ENCODE data around the gene RGS7.
"Not testable (repeated sequence)": the region's sequence is repeated elsewhere in the genome, so short reads cannot be mapped to it uniquely, and the experiment has no call there.

Gene RGS7

GRCh38 chr1:241130881-241131280, 226.1 kb downstream of the RGS7 start:
- DNase-seq, result no peak

GRCh38 chr1:241129207-241129960, 227.6 kb downstream of the RGS7 start:
- no peak for DNase-seq

GRCh38 chr1:241125286-241125685, 231.7 kb downstream of the RGS7 start:
- DNase-seq, result no peak

DNA sequence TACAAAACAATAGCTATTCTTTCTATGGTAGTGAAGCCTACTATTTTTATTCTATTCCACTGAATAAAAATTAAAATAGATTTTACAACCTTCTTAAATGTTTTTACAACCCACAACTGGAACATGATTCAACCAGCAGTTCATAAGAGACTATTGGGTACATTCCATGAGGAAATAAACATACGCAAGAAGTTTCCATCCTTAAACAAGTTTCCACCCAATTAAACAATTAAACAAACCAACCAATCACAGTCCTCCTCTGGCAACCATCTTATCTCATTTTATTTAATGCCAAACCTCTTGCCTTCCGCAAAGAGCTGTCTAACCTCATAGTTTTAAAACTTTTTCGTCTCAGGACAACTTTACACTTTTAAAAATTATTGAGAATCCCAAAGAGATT, 239.0 kb downstream of the RGS7 start:
- no peak for DNase-seq

DNA sequence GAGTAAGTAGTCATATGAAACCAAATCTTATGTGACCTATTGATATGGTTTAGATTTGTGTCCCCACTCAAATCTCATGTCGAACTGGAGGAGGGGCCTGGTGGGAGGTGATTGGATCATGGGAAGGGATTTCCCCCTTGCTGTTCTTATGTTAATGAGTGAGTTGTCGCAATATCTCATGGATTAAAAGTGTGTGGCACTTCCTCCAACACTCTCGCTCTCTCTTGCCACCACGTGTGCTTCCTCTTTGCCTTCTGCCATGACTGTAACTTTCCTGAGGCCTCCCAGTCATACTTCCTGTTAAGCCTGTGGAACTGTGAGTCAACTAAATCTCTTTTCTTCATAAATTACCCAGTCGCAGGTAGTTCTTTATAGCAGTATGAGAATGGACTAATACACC, 241.2 kb downstream of the RGS7 start:
- no peak for DNase-seq

DNA sequence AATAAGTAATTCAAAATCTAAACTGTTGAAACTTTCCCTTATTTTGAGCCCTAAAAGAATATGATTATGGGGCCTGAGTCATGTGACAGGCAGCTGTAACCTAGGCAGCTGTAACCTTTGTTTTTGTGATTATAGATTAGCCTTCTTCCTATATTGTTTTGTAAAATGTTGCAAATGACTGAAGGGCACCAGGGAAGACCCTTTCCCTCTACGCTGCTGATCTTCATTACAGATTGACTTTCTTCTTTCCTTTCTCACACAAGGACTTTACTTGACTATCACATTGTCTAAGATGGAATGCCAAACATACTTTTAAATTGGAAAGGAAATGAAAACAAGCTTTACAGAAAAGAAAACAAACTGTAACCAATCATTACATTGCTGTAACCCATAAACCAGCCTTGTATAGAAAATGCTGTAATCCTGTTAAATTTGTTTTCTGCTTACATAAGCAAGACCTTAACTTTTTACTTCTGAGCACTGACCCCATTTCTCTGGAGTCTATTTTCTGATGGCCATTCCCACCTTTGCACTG, 242.2 kb downstream of the RGS7 start:
- DNase-seq, result no peak

GRCh38 chr1:241113557-241113956, 243.4 kb downstream of the RGS7 start:
- DNase-seq, result no peak

GRCh38 chr1:241109039-241109438, 248.0 kb downstream of the RGS7 start:
- DNase-seq, result no peak

DNA sequence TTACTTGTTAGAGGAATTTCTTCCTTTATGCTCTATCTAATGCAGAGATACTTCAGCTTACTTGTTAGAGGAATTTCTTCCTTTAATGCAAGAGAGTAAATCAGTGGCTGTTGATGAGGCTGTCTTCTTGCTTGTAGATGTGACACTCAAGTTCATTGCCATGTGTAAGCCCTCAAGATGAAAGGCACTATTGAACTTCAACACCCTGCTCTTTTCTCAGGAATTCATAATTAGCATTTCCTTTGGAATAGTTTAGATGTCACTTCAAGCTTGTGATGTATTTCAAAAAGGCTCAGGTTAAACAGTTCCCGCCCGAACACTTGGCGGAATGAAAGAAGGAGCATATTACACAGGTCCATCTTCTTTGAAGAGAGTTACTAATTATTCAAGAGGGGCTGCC, 251.9 kb downstream of the RGS7 start:
- DNase-seq, result no peak

DNA sequence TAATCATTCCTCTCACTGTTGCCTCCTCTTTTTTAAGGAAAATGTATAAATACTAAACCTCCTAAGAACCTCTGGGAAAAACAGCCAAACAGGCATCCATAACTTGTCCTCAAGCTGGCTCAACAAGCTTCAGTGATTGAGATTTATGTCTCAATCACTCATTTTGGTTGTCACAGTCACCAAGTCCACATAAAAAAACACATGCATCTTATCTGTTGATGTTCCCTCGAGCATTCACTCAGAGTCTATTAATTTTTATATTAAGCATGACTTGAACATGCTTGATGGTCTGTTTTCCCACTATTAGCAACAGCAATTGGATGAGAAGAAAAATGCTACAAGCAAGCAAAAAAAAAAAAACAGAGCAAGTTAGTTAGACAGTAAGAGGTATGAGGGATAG, 254.3 kb downstream of the RGS7 start:
- no peak for DNase-seq

DNA sequence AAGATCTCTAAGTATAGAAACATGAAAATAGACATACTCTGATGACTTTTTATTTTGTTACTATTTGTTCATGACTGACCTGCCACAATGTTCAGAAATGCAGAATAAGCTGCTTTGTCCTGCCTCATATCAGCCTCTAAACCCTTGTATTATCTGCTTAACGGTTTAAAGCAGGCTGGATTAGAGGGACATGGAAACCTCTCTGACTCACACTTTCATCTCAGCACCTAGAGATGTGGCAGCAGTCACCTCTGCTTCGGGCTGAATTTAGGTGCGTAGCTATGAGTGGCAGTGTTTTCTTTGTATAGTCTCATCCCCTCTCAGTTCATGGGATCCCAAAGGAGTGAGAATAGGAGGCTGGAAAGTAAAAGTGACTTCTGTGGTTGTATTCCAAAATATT, 255.4 kb downstream of the RGS7 start:
- DNase-seq, result no peak

GRCh38 chr1:241097479-241097878, 259.5 kb downstream of the RGS7 start:
- no peak for DNase-seq

DNA sequence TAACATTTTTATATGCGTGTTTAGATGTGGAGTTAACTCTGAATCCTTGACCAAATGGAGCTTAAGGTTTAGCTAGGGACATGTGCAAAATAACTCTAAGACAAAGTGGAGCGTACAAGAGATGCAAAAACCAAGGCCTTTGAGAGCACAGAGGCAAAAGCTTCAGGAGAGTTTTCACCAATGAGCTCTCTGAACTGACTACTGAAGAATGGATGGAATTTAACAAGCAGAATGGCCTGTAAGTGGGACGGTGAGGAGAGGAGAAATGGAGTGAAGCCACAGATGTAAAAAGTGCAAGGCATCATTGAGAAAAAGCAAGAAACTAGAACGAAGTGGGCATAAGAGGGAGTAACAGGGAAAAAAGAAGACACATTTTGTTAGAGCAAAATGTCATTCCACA, 260.0 kb downstream of the RGS7 start:
- DNase-seq, result no peak

DNA sequence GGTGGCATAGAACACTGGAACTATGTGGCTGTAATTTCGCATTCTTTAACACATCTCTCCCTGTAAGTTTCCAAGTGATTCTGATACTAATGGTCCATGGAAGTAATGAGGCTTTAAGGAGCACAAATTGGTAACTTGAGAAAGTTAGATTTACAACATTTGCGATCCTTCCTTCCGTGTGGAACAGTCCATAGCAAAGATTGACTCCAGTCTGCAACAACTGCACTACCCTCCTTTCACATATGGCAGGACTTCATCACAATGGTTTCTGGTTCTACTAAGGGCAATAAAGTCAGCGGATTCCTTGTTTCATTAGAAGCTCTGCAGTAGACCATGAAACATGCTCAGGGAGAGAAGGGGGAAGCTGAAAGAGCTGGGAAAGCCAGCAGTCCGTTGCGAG, 261.2 kb downstream of the RGS7 start:
- DNase-seq, result no peak

DNA sequence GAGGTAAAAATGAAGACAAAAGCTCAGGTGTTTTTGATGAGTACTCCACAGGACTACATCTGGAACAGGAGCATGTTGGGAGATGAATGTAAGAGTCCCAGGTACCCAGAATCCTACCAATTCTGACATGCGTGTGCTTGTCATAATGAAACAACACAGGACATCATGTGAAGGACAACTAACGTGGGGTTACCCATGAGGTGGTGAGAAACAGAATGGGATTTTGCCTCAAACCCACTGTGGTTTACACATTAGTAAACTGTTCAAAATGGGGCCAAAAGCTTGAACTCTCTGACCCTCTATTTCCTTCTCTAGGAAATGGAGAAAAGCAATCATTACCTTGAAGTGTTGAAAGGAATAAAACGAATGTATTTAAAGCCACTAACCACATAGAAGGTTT, 266.2 kb downstream of the RGS7 start:
- DNase-seq, result no peak

DNA sequence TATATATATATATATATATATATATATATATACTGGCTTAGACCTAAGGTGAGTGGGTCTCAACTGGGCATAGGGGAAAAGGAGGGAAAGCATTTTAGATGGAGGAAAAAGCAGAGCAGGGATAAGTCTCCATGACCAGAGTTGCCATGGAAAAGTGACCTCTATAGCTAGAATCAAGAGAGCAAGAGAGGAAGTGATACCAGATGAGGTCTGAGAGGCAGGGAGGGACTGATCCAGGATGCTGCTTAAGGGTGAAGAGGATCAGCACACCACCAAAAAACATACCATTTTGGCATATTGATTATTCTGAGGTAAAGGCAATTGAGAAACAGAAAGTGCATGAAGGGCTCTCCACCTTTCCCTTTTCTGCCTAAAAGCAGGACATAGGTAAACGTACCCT, 267.9 kb downstream of the RGS7 start:
- not testable (repeated sequence) for DNase-seq

- not testable (repeated sequence) for DNase-seq
These were observed 268.9 kb downstream of the RGS7 start for GRCh38 chr1:241088075-241088474.

- no peak for DNase-seq
These were observed 270.3 kb downstream of the RGS7 start for GRCh38 chr1:241086686-241087085.

DNA sequence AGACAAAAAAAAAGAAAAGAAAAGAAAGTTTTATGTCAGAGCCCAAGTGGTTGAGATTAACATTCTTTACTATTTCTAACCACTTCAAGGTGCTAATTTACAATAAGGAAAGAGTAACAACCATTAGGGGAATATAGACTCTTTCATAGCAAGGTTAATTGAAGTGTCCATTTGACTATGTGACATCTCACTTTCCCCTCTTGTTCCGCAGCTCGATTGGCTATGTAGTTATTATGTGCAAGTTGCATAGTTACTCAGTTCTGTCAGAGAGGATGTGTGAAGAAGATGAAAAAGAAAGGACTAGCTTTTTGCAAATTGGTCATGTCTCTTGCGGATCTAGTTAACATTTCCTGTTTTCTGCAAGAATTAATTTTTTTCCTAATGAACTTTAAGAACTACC, 273.7 kb downstream of the RGS7 start:
- DNase-seq, result no peak

- no peak for DNase-seq
These were observed 275.5 kb downstream of the RGS7 start for GRCh38 chr1:241081473-241081872.

GRCh38 chr1:241079459-241079858, 277.5 kb downstream of the RGS7 start:
- no peak for DNase-seq

- peak in 1 of 2 experiments; percentile 15 for DNase-seq
These were observed 278.0 kb downstream of the RGS7 start for GRCh38 chr1:241079047-241079446.

DNA sequence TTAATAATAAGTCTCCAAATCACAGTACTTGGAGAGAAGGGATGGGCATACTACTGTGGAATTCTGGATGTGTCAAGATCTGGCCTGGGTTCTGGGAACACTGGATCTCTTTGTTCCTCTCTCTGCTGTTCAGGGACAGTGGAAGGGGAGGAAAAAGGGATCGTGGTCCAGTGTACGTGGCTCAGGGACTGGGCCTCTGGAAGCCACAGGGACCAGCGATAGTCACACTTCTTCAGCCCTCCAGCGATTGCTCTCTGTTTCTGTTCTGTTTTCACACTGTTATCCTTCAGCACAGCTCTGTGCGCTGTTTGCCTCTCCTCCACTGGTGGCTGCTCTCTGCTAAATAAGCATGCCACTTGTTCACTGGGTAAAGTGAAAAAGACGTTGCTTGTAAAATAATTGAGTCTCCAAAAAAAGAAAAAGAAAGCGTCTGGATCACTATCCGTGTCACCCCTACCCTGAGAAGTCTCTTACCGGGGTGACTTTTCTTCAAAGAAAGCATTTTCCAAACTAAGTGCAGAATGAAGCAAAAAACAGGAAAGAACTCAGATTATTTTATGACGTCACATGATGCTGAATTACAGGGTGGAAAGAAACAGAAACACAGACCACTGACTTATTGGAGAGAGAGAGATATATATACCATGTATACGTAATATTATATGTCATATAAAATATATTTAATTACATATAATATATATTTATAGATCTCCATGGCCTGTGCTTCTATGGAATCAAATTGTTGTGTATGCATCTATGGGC, 279.4 kb downstream of the RGS7 start:
- DNase-seq, result no peak

- DNase-seq, result no peak
These were observed 282.5 kb downstream of the RGS7 start for GRCh38 chr1:241074507-241074906.
